Erythroblast (primary cell): ENCODE data around the gene RTF1.

Experiments used
- GATA1 ChIP-seq: IDR thresholded peaks from 2 replicates; pipeline ENCODE4 v1.6.1; 2011; ENCODE audit warnings: low read depth, mild to moderate bottlenecking, control low read depth, low read length, moderate library complexity
- POLR2A ChIP-seq: IDR thresholded peaks from 2 replicates; pipeline ENCODE4 v1.6.1; 2011; ENCODE audit warnings: mild to moderate bottlenecking, low read length

DNA sequence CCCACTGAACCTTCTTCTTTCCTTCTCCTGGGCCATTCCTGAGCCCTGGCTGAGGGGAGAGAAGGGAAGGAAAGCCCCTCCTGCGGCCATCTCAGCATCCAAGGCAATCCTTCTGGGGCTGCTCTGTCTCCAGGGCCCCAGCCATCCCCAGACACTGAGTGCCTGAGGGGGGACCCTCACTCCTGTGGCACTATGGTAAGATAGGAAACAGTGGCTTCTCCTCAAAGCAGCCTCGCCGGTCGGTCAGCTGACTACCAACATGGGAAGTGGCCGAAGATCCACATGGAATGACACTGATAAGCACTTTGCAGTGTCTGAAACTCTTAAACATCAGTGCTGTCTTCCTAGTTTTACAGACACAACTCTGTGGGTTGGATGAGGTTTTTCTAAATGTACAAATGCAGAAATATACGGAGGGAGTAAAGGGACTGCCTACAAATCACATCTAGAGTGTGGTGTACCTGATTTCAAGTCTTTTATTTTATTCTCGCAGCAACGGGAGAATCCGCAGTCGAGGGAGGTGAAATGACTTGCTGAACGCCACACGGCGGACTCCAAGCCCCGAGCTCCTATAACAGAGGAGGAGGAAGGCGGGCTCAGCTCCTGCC is 75.8 kb downstream of the RTF1 start:
- TF ChIP-seq POLR2A (no peak), GATA1 (no peak)
